ENCODE measurements around the gene EFTUD2.
"Not testable (repeated sequence)": the region's sequence is repeated elsewhere in the genome, so short reads cannot be mapped to it uniquely, and the experiment has no call there.

DNA sequence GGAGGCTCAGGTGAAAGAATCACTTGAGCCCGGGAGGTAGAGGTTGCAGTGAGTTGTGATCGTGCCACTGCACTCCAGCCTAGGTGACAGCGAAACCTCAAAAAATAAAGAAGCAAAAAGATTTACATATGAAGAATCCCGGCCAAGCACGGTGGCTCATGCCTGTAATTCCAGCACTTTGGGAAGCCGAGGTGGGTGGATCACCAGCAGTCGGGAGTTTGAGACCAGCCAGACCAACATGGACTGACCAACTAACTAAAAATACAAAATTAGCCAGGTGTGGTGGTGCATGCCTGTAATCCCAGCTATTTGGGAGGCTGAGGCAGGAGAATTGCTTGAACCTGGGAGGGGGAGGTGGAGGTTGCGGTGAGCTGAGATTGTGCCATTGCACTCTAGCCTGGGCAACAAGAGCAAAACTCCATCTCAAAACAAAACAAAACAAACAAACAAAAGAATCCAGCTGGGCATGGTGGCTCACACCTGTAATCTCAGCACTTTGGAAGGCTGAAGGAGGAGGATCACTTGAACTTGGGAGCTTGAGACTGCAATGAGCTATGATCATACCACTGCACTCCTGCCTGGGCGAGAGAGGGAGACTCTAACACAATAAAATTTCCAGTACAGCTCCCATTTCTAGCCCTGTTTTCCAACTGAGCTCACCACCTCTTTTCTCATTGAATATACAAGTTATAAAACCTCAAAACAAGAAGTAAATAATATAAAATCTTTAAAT is 90.4 kb downstream of the EFTUD2 start:
- TF ChIP-seq BRCA1 (IDR thresholded peaks at IDR 0.05; ENCODE audit: low read depth, low read length); POLR2A (IDR thresholded peaks at IDR 0.05; ENCODE audit: control extremely low read depth in 1 of 2, low read depth in 2 of 2, low read length in 2 of 2); GTF2F1 (IDR thresholded peaks at IDR 0.05; ENCODE audit: borderline replicate concordance, low read depth, low read length); POLR2AphosphoS5 (IDR thresholded peaks at IDR 0.05; ENCODE audit: low read depth, low read length); RAD21 (IDR thresholded peaks at IDR 0.05 in 1 of 2, conservative IDR thresholded peaks at IDR 0.05 in 1 of 2; ENCODE audit: low read depth in 2 of 2, low read length in 2 of 2); BACH1 (IDR thresholded peaks at IDR 0.05; ENCODE audit: low read length); KDM1A (IDR thresholded peaks at IDR 0.05; ENCODE audit: borderline replicate concordance, low read length); ZNF274 (IDR thresholded peaks at IDR 0.05; ENCODE audit: borderline replicate concordance, extremely low read depth, low read length); HDAC2 (IDR thresholded peaks at IDR 0.05; ENCODE audit: borderline replicate concordance in 1 of 2, low read depth in 2 of 2, low read length in 2 of 2); TAF7 (optimal IDR thresholded peaks at IDR 0.05; ENCODE audit: borderline replicate concordance, low read depth, low read length); YY1 (IDR thresholded peaks at IDR 0.05; ENCODE audit: low read depth, low read length); FOSL1 (IDR thresholded peaks at IDR 0.05; ENCODE audit: insufficient read depth, low read depth, low read length); EZH2 (IDR thresholded peaks at IDR 0.05; ENCODE audit: low read depth, low read length, severe bottlenecking): not testable (repeated sequence)
- TF ChIP-seq, protein P1, sequence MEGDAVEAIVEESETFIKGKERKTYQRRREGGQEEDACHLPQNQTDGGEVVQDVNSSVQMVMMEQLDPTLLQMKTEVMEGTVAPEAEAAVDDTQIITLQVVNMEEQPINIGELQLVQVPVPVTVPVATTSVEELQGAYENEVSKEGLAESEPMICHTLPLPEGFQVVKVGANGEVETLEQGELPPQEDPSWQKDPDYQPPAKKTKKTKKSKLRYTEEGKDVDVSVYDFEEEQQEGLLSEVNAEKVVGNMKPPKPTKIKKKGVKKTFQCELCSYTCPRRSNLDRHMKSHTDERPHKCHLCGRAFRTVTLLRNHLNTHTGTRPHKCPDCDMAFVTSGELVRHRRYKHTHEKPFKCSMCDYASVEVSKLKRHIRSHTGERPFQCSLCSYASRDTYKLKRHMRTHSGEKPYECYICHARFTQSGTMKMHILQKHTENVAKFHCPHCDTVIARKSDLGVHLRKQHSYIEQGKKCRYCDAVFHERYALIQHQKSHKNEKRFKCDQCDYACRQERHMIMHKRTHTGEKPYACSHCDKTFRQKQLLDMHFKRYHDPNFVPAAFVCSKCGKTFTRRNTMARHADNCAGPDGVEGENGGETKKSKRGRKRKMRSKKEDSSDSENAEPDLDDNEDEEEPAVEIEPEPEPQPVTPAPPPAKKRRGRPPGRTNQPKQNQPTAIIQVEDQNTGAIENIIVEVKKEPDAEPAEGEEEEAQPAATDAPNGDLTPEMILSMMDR (IDR thresholded peaks at IDR 0.05; ENCODE audit: control extremely low read depth in 1 of 3, insufficient read depth in 1 of 3, low read depth in 1 of 3, low read length in 3 of 3) = not testable (repeated sequence)
